Gastroesophageal sphincter (tissue), 3 donors: ENCODE results near the gene SRPK3.

Source experiments
- EP300 ChIP-seq: sonication (generic); formaldehyde crosslinking; IDR thresholded peaks from one replicate; pipeline ENCODE4 v1.6.1; 2017; ENCODE audit warnings: antibody characterized with exemption, mild to moderate bottlenecking
- POLR2A ChIP-seq, 2 donors: fragments of 450-650 bp; IDR thresholded peaks; one replicate each; pipeline ENCODE4 v1.6.1; 2017; ENCODE audit warnings: antibody characterized with exemption in 2 of 2, mild to moderate bottlenecking in 2 of 2, moderate library complexity in 1 of 2
- POLR2AphosphoS5 ChIP-seq: sonication (generic); formaldehyde crosslinking; IDR thresholded peaks from one replicate; pipeline ENCODE4 v1.6.1; 2017; ENCODE audit warnings: antibody characterized with exemption
- TF ChIP-seq, protein P1 (sequence below), 4 experiments: fragments of 200-600 bp in 2 of 4; fragments of 450-650 bp in 2 of 4; sonication (generic) in 1 of 4; IDR thresholded peaks; one replicate each; pipeline ENCODE4 v1.5.1; 2017 to 2019; ENCODE audit warnings: antibody characterized with exemption in 4 of 4, mild to moderate bottlenecking in 2 of 4, moderate library complexity in 2 of 4

DNA sequence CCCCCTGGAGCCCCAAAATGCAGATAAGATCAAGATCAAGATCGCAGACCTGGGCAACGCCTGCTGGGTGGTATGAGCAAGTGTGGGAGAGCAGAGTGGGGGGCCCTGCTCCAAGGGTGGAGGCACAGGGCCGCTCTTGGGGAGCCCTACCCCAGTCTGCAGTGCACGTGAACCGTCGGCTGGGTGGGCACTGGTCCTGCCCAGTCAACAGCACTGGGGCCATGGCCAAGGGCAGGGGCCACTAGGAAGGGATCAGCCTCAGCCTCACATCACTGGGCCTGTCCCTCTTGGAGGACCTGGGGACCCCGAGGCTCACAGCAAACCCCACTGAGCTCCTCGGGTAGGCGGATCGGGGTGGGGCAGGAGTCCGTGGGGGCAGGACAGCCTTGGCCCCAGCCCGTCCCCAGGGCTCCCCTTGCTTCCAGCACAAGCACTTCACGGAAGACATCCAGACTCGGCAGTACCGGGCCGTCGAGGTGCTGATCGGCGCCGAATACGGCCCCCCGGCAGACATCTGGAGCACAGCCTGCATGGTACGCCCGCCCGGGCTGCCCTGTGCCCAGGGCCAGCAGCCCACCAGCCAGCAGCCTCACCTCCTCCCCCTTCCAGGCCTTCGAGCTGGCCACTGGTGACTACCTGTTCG is 3.6 kb downstream of the SRPK3 start:
- TF ChIP-seq, protein P1, sequence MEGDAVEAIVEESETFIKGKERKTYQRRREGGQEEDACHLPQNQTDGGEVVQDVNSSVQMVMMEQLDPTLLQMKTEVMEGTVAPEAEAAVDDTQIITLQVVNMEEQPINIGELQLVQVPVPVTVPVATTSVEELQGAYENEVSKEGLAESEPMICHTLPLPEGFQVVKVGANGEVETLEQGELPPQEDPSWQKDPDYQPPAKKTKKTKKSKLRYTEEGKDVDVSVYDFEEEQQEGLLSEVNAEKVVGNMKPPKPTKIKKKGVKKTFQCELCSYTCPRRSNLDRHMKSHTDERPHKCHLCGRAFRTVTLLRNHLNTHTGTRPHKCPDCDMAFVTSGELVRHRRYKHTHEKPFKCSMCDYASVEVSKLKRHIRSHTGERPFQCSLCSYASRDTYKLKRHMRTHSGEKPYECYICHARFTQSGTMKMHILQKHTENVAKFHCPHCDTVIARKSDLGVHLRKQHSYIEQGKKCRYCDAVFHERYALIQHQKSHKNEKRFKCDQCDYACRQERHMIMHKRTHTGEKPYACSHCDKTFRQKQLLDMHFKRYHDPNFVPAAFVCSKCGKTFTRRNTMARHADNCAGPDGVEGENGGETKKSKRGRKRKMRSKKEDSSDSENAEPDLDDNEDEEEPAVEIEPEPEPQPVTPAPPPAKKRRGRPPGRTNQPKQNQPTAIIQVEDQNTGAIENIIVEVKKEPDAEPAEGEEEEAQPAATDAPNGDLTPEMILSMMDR (IDR thresholded peaks at IDR 0.05), result no peak
- TF ChIP-seq EP300 (no peak), POLR2A (IDR thresholded peaks at IDR 0.05) (no peak), POLR2AphosphoS5 (no peak)
